ENCODE data around the gene SPOPL.
"Not testable (repeated sequence)": the region's sequence is repeated elsewhere in the genome, so short reads cannot be mapped to it uniquely, and the experiment has no call there.

The SPOPL gene

GRCh38 chr2:138494265-138494966 is 7.2 kb upstream of the SPOPL start:
- no peak for DNase-seq (ENCODE audit: low read depth)

- no peak for DNase-seq (ENCODE audit: low read depth)
These were observed 6.2 kb upstream of the SPOPL start for GRCh38 chr2:138495384-138495783.

GRCh38 chr2:138496096-138496651 is 5.4 kb upstream of the SPOPL start:
- DNase-seq (ENCODE audit: low read depth) = no peak

GRCh38 chr2:138497294-138497693 is 4.3 kb upstream of the SPOPL start:
- no peak for DNase-seq (ENCODE audit: low read depth)

GRCh38 chr2:138499684-138500083 is 1.9 kb upstream of the SPOPL start:
- DNase-seq (ENCODE audit: low read depth) = no peak

- DNase-seq (ENCODE audit: low read depth) = no peak
These were observed 762 bp upstream of the SPOPL start for GRCh38 chr2:138500592-138501424.

GRCh38 chr2:138502255-138503086 is 901 bp downstream of the SPOPL start:
- no peak for DNase-seq (ENCODE audit: low read depth)

- DNase-seq (ENCODE audit: low read depth) = no peak
These were observed 1.5 kb downstream of the SPOPL start for GRCh38 chr2:138503087-138503442.

- no peak for DNase-seq (ENCODE audit: low read depth)
These were observed 2.1 kb downstream of the SPOPL start for GRCh38 chr2:138503652-138504051.

GRCh38 chr2:138504092-138504491 is 2.5 kb downstream of the SPOPL start:
- no peak for DNase-seq (ENCODE audit: low read depth)

GRCh38 chr2:138504546-138505235 is 3.1 kb downstream of the SPOPL start:
- no peak for DNase-seq (ENCODE audit: low read depth)

GRCh38 chr2:138507267-138507666 is 5.7 kb downstream of the SPOPL start:
- no peak for DNase-seq (ENCODE audit: low read depth)

GRCh38 chr2:138510319-138510718 is 8.7 kb downstream of the SPOPL start:
- no peak for DNase-seq (ENCODE audit: low read depth)

GRCh38 chr2:138512672-138513071 is 11.1 kb downstream of the SPOPL start:
- DNase-seq (ENCODE audit: low read depth) = no peak

- DNase-seq (ENCODE audit: low read depth) = no peak
These were observed 12.6 kb downstream of the SPOPL start for GRCh38 chr2:138514173-138514572.

- DNase-seq (ENCODE audit: low read depth) = no peak
These were observed 13.5 kb downstream of the SPOPL start for GRCh38 chr2:138515092-138515491.

- no peak for DNase-seq (ENCODE audit: low read depth)
These were observed 14.6 kb downstream of the SPOPL start for GRCh38 chr2:138516030-138516704.

GRCh38 chr2:138518860-138519259 is 17.3 kb downstream of the SPOPL start:
- DNase-seq (ENCODE audit: low read depth) = no peak

- DNase-seq (ENCODE audit: low read depth) = no peak
These were observed 20.3 kb downstream of the SPOPL start for GRCh38 chr2:138521821-138522220.

- DNase-seq (ENCODE audit: low read depth) = no peak
These were observed 21.0 kb downstream of the SPOPL start for GRCh38 chr2:138522556-138522955.

- not testable (repeated sequence) for DNase-seq (ENCODE audit: low read depth)
These were observed 21.6 kb downstream of the SPOPL start for GRCh38 chr2:138523018-138523672.

Data from stimulated activated CD8-positive, alpha-beta memory T cell treated with anti-CD3 and anti-CD28 coated beads, Interleukin-4, amount 100 ng/mL, for 24 hours (primary cell).